HG02623 (cell line): ENCODE measurements around the gene TM4SF4.

ENCODE experiments used
- ATAC-seq: cut with Tn5 transposase; IDR thresholded peaks from one replicate; pipeline ENCODE4 v1.9.1; 2021; ENCODE audit warnings: moderate library complexity; ENCODE audit not compliant: unreplicated experiment

The TM4SF4 gene

GRCh38 chr3:149454746-149455145 lies 19.8 kb upstream of the TM4SF4 start:
- no peak for ATAC-seq

GRCh38 chr3:149455366-149455765 lies 19.1 kb upstream of the TM4SF4 start:
- ATAC-seq: no peak

DNA sequence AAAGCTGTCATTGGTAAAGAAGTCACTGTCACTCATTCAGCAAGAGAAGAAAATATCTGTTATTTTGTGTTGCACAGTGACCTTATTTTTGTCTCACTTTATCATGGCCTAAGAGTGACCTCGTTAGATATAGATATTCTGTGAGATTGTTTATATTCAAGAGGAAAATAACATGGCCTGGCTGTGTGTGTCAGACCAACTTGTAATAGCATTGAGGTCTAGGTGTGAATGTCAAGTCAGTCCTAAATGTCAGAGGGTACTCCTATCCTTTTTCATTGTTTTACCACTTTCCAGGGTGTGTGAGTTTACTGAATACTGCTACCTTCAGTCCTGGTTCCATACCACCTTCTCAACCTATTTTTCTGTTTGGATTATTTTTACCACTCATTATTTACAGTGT lies 18.5 kb upstream of the TM4SF4 start:
- no peak for ATAC-seq

- no peak for ATAC-seq
Measured at GRCh38 chr3:149459491-149460059, 14.9 kb upstream of the TM4SF4 start.

GRCh38 chr3:149460117-149460516 lies 14.4 kb upstream of the TM4SF4 start:
- no peak for ATAC-seq

- ATAC-seq: no peak
Measured at GRCh38 chr3:149462051-149462450, 12.4 kb upstream of the TM4SF4 start.

DNA sequence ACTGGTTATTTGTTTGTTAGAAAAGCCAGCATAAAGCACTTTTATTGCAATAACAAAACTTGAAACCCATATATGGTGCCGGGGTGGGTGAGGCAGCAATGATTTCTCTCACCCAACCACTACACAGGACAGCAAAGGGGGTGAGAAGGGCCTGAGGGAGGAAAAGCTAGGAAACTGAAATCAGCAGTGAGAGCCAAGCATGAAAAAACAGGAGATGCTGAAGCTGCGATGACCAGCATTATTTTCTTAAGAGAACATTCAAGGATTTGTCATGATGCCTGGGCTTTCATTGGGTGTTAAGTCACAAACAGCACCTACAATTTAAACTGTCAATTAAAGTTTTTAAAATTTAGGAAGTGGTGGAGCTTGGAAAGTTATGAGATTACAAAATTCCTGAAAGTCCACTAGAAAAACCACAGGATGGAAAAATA lies 11.9 kb upstream of the TM4SF4 start:
- ATAC-seq: no peak

GRCh38 chr3:149463921-149464320 lies 10.6 kb upstream of the TM4SF4 start:
- no peak for ATAC-seq

DNA sequence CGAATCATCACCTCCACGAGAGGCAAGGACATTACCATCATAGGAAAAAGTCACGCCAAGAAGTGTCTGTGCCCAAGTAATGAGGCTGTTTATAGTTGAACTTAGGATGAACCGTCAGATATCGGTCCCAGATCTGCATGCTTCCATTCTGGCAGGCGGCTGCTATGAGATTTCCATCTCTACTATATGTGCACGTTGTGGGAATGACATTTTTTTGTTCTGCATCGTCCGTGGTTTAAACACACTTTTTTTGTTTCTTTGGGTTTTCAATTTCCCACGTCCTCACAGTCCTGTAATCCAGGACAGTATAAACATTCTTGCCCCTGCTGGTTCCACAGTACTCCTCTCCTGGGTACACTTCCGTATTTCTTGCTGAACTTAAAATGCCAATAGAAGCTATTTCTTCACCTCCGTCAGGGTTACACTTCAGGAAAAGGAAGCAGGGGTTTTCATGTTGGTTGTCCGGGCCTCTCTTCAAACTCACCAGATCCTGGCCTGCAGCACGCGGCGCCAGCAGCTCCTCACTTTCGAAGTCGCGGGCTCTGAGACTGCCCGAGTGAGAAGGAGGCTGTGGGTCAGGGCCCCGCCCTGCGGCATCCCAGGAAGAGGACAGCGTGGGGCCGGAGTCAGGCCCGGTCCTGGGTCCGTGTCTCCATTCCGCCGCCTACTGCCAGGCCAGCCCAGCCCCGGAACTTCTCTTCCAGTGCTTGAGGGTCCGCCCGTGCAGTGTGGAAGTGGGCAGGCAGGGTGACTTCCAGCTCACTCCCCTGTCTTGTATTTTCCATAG lies 9.8 kb upstream of the TM4SF4 start:
- ATAC-seq: no peak

GRCh38 chr3:149465351-149465883 lies 9.1 kb upstream of the TM4SF4 start:
- no peak for ATAC-seq

GRCh38 chr3:149466192-149466591 lies 8.3 kb upstream of the TM4SF4 start:
- no peak for ATAC-seq

- peak; percentile 84 for ATAC-seq
Measured at GRCh38 chr3:149468504-149469212, 5.8 kb upstream of the TM4SF4 start.

GRCh38 chr3:149470381-149470780 lies 4.1 kb upstream of the TM4SF4 start:
- no peak for ATAC-seq

- no peak for ATAC-seq
Measured at GRCh38 chr3:149472030-149472797, 2.3 kb upstream of the TM4SF4 start.

- no peak for ATAC-seq
Measured at GRCh38 chr3:149473357-149474249, 894 bp upstream of the TM4SF4 start.

DNA sequence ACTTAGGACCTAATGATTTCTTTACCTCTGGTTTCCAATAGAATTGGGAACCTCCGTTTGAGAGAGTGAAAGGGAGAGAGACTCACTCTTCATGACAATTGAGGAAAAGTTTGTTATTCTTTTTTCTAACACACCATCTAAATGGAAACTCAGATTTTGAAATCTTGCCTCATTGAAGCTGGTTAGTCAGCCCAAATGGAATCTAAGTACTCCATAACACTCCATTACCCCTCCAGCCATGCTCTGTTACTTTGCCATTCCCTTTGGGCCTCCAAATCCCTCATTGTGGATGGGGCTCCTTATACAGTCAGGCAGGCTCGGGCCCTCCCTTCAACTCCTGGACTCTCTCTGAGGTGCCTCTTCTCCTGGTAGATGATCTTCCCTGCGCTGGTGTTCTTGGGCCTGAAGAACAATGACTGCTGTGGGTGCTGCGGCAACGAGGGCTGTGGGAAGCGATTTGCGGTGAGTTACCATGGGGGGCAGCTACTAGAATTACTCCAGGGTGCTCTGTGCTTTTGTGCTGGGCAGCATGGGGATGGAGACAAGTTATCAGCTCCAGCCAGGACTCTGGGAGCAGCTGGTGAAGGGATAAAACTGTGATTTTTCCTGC lies 1.1 kb downstream of the TM4SF4 start:
- ATAC-seq: no peak

- ATAC-seq: no peak
Measured at GRCh38 chr3:149476225-149476624, 1.7 kb downstream of the TM4SF4 start.

GRCh38 chr3:149479621-149480325 lies 5.3 kb downstream of the TM4SF4 start:
- no peak for ATAC-seq
